T-helper 2 cell treated with Interferon-gamma antibody and Interleukin-4, amounts not matched to agents 100 ng/mL and 5 ng/mL, for 36 hours (primary cell): ENCODE measurements around the gene CRYBB3. TPM values are rescaled to one million over a fixed set of nuclear protein-coding genes. Genes with fewer than 3 reads are reported as not detected.
"Not testable (repeated sequence)": the region's sequence is repeated elsewhere in the genome, so short reads cannot be mapped to it uniquely, and the experiment has no call there.

ENCODE experiments used
- intact Hi-C: fragments of 100-400 bp; cut with micrococcal nuclease; formaldehyde crosslinking; loops from one replicate; pipeline ENCODE4 v1.15.1; 2023
- total RNA-seq: library from RNA; stranded (reverse); gene quantifications from 2 replicates; pipeline ENCODE4 v1.2.3, GENCODE V29; 2022

CRYBB3 gene
- total RNA-seq, 1 donor from 2014 or later = 0.32 TPM

DNA sequence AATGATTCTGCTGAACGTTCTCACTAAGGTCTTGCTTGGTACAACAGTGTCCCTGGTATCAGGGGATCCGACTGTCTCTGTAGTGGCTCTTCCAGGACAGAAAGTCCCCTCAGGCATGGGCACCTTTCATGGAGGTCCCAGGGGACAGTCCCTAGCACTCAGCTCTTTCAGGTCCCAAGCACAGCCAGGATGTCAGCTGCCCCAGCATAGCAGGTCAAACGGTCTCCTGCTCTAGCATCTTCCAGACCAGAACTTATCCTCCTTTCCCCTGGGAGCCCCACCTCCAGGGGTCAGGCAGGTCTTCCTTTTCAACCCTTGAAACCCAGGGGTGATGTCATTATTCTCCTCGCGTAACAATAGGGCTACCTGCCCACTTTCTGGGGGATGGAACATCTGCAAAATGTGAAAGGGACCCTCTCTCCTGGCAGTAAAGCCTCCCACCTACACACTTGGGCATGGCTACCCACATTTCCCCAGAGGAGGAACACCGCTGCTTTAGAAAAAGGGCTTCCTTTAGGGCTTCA is 24.7 kb upstream of the CRYBB3 start:
- intact Hi-C loops = loop anchor here (5.0 kb wide), 1 partner anchor 113 kb away; no protein-coding TSS in a partner anchor

GRCh38 chr22:25176175-25176574 is 23.5 kb upstream of the CRYBB3 start:
- intact Hi-C loops = no loop called here

- intact Hi-C loops = no loop called here
These were observed 22.9 kb upstream of the CRYBB3 start for GRCh38 chr22:25176799-25177198.

DNA sequence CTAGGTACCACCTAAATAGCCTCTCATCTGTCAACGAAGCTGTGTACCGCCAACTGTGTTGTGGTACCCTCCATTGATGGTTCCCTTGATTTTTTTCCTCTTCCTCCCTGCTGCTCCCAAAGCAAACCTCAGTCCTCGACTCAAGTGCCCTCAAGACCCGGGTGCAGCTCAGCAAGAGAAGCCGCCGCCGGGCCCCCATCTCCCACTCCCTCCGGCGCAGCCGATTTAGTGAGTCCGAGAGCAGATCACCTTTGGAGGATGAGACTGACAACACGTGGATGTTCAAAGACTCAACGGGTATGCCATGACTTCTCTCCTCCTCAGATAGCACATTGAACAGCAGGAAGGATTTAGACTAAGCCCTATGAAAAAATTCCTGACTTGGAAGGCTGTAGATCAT is 22.4 kb upstream of the CRYBB3 start:
- intact Hi-C loops = no loop called here

- intact Hi-C loops = no loop called here
These were observed 21.8 kb upstream of the CRYBB3 start for GRCh38 chr22:25177895-25178294.

GRCh38 chr22:25178348-25178747 is 21.3 kb upstream of the CRYBB3 start:
- intact Hi-C loops = not testable (repeated sequence)

- intact Hi-C loops = not testable (repeated sequence)
These were observed 20.6 kb upstream of the CRYBB3 start for GRCh38 chr22:25178869-25179631.

GRCh38 chr22:25182131-25183110 is 17.2 kb upstream of the CRYBB3 start:
- intact Hi-C loops = no loop called here

- intact Hi-C loops = no loop called here
These were observed 15.6 kb upstream of the CRYBB3 start for GRCh38 chr22:25183949-25184619.

GRCh38 chr22:25186140-25186539 is 13.5 kb upstream of the CRYBB3 start:
- intact Hi-C loops = no loop called here

DNA sequence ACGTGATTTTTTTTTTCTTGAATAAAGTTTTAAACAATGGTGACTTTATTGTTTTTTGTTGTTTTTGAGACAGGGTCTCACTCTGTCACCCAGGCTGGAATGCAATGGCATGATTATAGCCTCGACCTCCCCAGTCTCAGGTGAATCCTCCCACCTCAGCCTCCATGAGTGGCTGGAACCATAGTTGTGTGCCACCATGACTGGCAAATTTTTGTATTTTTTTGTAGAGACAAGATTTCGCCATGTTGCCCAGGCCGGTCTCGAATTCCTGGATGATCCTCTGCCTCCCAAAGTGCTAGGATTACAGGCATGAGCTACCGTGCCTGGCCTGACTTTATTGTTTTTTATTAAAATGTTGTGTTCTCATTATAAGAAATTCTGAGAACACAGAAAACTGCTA is 12.2 kb upstream of the CRYBB3 start:
- intact Hi-C loops = no loop called here

- intact Hi-C loops = no loop called here
These were observed 7.3 kb upstream of the CRYBB3 start for GRCh38 chr22:25192406-25192805.

DNA sequence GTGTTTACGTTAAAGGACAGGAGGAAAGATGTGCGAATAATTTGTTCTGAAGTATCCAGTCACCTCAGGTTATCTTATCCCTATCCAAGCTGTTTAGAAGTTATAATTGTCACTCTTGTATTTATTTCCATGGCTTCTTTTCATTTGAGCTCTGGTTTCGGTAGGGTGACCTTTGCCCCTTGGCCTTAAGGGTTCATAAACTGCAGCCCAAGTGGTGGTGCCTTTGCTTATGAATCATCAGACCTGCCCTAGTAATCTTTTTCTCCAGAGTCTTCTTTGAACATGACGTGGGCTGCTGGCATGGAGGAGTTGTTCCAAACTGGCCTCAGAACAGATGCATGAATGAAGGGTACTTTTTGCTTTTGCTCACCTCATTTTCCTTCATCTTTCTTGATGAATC is 6.5 kb upstream of the CRYBB3 start:
- intact Hi-C loops = no loop called here

DNA sequence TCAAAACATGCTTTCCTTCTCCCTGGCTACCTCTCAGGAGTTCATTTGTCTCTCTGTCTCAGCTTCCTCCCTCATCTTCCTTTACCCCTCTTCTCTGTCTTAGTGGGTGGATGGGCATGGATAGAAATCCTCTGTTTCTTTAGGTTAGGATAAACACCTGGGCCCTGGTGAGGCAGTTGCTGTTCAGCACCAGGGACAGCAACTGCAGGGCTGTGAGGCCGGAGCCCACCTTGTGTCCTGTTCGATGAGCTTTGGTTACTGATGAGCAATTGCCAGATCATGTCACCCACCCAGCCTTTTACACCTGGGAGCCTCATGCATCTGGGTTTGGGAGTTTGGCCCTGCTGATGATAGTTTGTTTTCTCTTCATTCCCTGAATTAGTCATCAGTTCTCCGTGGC is 6.1 kb upstream of the CRYBB3 start:
- intact Hi-C loops = no loop called here

- intact Hi-C loops = no loop called here
These were observed 3.3 kb upstream of the CRYBB3 start for GRCh38 chr22:25196326-25196725.

DNA sequence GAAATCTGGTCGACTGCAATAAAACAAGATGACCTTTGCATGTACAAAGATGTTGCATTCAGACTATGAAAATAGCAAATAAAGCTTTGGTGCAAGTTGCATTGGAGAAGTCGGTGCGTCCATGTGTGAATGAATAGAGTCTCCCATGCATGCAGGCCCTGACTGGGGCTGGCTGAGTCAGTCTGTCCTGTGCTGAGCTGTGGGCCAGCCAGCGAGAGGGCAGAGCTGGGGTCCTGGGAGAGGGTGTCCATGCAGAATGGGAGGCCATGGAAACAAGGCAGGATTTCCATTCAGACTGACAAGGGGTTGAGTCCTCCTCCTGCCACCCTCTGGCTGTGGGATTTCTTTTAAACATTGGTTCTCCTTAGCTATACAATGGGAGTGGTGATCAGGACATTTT is 2.3 kb upstream of the CRYBB3 start:
- intact Hi-C loops = no loop called here

DNA sequence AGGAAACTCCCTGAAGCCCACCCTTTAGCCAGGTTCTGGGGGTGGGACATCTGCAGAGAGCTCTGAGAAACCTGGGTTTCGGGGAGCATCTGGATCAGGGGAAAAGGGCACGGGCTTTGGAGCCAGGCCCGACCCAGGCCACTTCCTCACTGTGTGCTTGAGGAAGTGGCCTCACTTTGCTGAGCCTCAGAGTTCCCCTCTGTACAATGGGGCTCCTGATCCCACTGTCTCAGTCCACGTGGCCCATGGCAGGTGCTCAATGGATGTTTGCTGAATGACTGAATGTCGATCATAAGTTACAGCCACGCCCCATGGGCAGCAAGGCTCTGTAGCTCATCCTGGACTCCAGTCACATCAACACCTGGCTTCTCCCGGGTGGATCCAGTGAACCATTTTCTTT is 1.3 kb downstream of the CRYBB3 start:
- intact Hi-C loops = no loop called here

GRCh38 chr22:25201557-25202273 is 2.1 kb downstream of the CRYBB3 start:
- intact Hi-C loops = no loop called here

GRCh38 chr22:25202290-25202921 is 2.7 kb downstream of the CRYBB3 start:
- intact Hi-C loops = no loop called here

DNA sequence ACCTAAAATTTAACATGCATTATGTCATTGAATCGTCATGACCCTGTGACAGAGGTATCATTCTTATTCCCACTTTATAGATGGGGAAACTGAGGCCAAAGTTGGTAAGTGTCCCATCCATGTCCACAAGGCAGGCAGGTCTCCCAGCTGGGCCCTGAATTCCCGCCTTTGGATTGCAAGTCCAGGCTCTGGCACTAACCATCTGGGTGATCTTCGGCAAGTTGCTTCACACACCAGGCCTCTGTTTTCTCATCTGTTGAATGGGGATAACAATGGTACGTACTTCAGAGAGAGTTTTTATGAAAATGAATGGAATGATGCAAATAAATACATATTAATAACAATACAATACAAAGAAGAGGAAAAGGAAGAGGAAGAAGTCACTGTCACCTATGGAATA is 3.4 kb downstream of the CRYBB3 start:
- intact Hi-C loops = no loop called here
